ENCODE data around the gene AVEN. TPM values are rescaled to one million over a fixed set of nuclear protein-coding genes. Genes with fewer than 3 reads are reported as not detected.

Gene AVEN
- total and polyA plus RNA-seq, 2 of the 8 experiments (the other 6 are each of a cell fraction or from before 2014, with no cell fraction given), result 5.5 to 17.0 TPM

DNA sequence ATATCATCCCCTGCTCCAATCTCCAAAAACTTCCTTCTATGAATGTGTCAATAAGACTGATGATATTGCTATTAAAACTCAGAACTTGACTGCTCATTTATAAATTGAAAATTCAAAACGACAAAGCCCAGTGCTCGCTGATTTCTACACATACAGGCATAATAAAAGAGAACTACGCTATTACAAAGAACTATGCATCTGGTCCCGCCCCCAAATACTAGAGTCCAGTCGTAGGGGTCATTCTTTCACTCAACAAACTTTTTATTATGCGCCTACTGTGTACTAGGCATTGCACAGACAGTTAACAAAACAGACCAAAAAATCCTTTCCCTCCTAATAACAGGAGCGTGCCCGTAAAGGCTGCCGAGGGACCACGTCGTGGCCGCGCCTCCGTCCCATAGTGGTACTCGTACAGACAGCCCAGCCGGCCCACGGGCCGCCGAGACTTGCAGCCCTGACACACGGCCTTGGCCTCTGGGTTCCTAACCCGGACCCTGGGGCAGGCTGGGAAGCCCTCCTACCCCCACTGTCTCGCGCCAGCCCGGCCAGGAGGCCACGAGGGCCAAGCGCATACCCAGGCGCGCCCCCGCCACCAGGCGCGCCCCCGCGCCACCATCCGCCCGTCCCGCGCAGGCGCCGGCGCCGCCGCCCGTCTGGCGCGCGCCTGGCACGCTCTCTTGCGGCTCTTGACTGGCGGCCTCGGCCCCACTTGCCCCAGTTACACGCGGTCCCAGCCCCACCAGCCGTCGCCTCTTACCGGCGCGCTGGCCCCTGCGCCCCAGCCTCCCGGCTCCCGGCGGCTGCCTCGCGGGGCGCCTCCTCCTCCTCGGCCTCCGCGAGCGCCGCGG, 757 bp downstream of the AVEN start (continued):
- TF ChIP-seq EZH2 (IDR thresholded peaks at IDR 0.05; ENCODE audit: low read depth, low read length, severe bottlenecking) (no peak), RNF2 (IDR thresholded peaks at IDR 0.05; ENCODE audit: borderline replicate concordance, low read depth, low read length, missing control alignments, poor library complexity, severe bottlenecking) (no peak), SRF (IDR thresholded peaks at IDR 0.05; ENCODE audit: low read depth, low read length) (no peak), RFX5 (IDR thresholded peaks at IDR 0.05; ENCODE audit: borderline replicate concordance, low read depth, low read length) (no peak), HDAC6 (IDR thresholded peaks at IDR 0.05; ENCODE audit: low read depth, low read length) (no peak), SAP30 (IDR thresholded peaks at IDR 0.05; ENCODE audit: insufficient read depth, insufficient replicate concordance, low read length) (no peak), TCF12 (IDR thresholded peaks at IDR 0.05; ENCODE audit: low read depth, low read length) (no peak), SP4 (IDR thresholded peaks at IDR 0.05; ENCODE audit: low read length) (no peak), JUN (IDR thresholded peaks at IDR 0.05; ENCODE audit: low read depth, low read length) (no peak), SIRT6 (IDR thresholded peaks at IDR 0.05; ENCODE audit: low read length) (no peak), HDAC2 (IDR thresholded peaks at IDR 0.05; ENCODE audit: borderline replicate concordance in 1 of 2, low read depth in 2 of 2, low read length in 2 of 2) (no peak), EP300 (IDR thresholded peaks at IDR 0.05; ENCODE audit: borderline replicate concordance in 1 of 2, low read depth in 2 of 2, low read length in 2 of 2) (no peak), SUZ12 (IDR thresholded peaks at IDR 0.05; ENCODE audit: low read length) (no peak), SP2 (IDR thresholded peaks at IDR 0.05; ENCODE audit: low read length) (no peak), EGR1 (IDR thresholded peaks at IDR 0.05; ENCODE audit: borderline replicate concordance, low read depth, low read length) (no peak), SIX5 (IDR thresholded peaks at IDR 0.05; ENCODE audit: low read depth, low read length) (no peak), CHD1 (IDR thresholded peaks at IDR 0.05; ENCODE audit: low read depth, low read length) (no peak), RAD21 (IDR thresholded peaks at IDR 0.05 in 1 of 2, conservative IDR thresholded peaks at IDR 0.05 in 1 of 2; ENCODE audit: low read depth in 2 of 2, low read length in 2 of 2) (no peak), KDM5A (IDR thresholded peaks at IDR 0.05; ENCODE audit: low read length) (no peak), KDM4A (IDR thresholded peaks at IDR 0.05; ENCODE audit: low read depth, low read length, severe bottlenecking) (peak; percentile 54)
- TF ChIP-seq, protein P1, sequence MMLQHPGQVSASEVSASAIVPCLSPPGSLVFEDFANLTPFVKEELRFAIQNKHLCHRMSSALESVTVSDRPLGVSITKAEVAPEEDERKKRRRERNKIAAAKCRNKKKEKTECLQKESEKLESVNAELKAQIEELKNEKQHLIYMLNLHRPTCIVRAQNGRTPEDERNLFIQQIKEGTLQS (IDR thresholded peaks at IDR 0.05; ENCODE audit: insufficient read depth, low read depth, low read length), result no peak

Data from H1 (cell line).